Osteoblast (primary cell): ENCODE data around the gene HOXB9. TPM values are rescaled to one million over a fixed set of nuclear protein-coding genes. Genes with fewer than 3 reads are reported as not detected.

Source experiments
- small RNA-seq: library from RNA; depleted of rRNA; stranded (forward); fragments of <200 nt; gene quantifications from one replicate; pipeline ENCODE3, GENCODE V24; 2012
- total RNA-seq: library from RNA; depleted of rRNA; stranded (reverse); fragments of >200 nt; gene quantifications from 2 replicates; pipeline ENCODE4 v1.2.3, GENCODE V29; 2012

Gene HOXB9
- total RNA-seq, 1 donor = not detected

Small RNAs within 50 kb of the gene (small RNA-seq; reads per million reads assigned to genes)
- 8.1 reads per million, percentile 91 among the genes with 10 or more reads in this experiment for gene MIR196A1

Other genes starting within 250 kb of the HOXB9 start
- not detected in 2 replicates for gene SKAP1, start 196.1 kb downstream of the HOXB9 start, total RNA-seq
- not detected in 2 replicates for gene HOXB1, start 95.3 kb downstream of the HOXB9 start, total RNA-seq
- gene HOXB2, start 81.2 kb downstream of the HOXB9 start, total RNA-seq = 2.1 and 3.3 TPM in 2 replicates
- 0.29 and 0.36 TPM in 2 replicates for gene HOXB4, start 48.0 kb downstream of the HOXB9 start, total RNA-seq
- gene HOXB3, start 36.1 kb downstream of the HOXB9 start, total RNA-seq = 1.5 and 1.8 TPM in 2 replicates
- gene HOXB5, start 32.6 kb downstream of the HOXB9 start, total RNA-seq = not detected in 2 replicates
- 0.59 and 0.72 TPM in 2 replicates for gene HOXB6, start 21.4 kb downstream of the HOXB9 start, total RNA-seq
- 0.36 TPM in 1 of 2 replicates, not detected in the other for gene HOXB7, start 15.3 kb downstream of the HOXB9 start, total RNA-seq
- not detected in 2 replicates for gene HOXB8, start 11.1 kb downstream of the HOXB9 start, total RNA-seq
- gene PRAC1, start 96.2 kb upstream of the HOXB9 start, total RNA-seq = 0.88 TPM in 1 of 2 replicates, not detected in the other
- not detected in 2 replicates for gene PRAC2, start 96.8 kb upstream of the HOXB9 start, total RNA-seq
- not detected in 2 replicates for gene HOXB13, start 102.4 kb upstream of the HOXB9 start, total RNA-seq
- gene TTLL6, start 190.9 kb upstream of the HOXB9 start, total RNA-seq = not detected in 2 replicates
- gene CALCOCO2, start 204.7 kb upstream of the HOXB9 start, total RNA-seq = 103 and 105 TPM in 2 replicates